Measurements from ENCODE around the gene HINFP.

GRCh38 chr11:119093942-119094815 is 27.2 kb upstream of the HINFP start:
- TF ChIP-seq CTCF (IDR thresholded peaks at IDR 0.05), result no peak
- no peak for TF ChIP-seq POLR2A (IDR thresholded peaks at IDR 0.05)
